H1 (cell line): ENCODE measurements around the gene ACTN4.

Experiments
- JUN ChIP-seq: IDR thresholded peaks from 2 replicates; pipeline ENCODE4 v1.6.1; 2011; ENCODE audit warnings: low read depth, mild to moderate bottlenecking, improper control_type of control experiment, low read length
- TF ChIP-seq, protein P1 (sequence below), 3 experiments: IDR thresholded peaks; 1 replicate in 2 of 3; 2 replicates in 1 of 3; pipeline versions ENCODE4 v1.5.1 to v1.6.1; 2011; ENCODE audit warnings: low read length in 3 of 3, mild to moderate bottlenecking in 3 of 3, inconsistent platforms in 2 of 3, low read depth in 1 of 3, moderate library complexity in 1 of 3; ENCODE audit not compliant: insufficient read depth in 1 of 3; ENCODE audit errors: control extremely low read depth in 1 of 3

DNA sequence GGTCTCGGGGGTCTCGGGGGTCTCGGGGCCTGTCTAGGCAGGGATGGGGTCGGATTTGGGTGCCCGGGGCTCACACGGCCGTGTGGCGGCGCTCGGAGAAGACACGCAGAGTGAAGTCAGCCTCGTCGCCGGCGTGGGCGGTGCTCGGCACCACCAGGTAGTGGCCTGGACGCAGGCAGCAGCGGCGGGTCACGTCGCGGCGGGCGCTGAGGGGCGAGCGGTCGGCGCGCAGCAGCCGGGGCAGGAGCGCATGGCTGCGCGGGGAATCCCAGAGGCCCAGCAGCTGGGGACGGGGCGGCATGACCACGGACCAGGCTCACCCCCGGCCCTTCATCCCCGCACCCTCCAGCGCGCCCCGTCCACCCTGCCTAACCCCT lies 88.6 kb downstream of the ACTN4 start:
- TF ChIP-seq, protein P1, sequence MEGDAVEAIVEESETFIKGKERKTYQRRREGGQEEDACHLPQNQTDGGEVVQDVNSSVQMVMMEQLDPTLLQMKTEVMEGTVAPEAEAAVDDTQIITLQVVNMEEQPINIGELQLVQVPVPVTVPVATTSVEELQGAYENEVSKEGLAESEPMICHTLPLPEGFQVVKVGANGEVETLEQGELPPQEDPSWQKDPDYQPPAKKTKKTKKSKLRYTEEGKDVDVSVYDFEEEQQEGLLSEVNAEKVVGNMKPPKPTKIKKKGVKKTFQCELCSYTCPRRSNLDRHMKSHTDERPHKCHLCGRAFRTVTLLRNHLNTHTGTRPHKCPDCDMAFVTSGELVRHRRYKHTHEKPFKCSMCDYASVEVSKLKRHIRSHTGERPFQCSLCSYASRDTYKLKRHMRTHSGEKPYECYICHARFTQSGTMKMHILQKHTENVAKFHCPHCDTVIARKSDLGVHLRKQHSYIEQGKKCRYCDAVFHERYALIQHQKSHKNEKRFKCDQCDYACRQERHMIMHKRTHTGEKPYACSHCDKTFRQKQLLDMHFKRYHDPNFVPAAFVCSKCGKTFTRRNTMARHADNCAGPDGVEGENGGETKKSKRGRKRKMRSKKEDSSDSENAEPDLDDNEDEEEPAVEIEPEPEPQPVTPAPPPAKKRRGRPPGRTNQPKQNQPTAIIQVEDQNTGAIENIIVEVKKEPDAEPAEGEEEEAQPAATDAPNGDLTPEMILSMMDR (IDR thresholded peaks at IDR 0.05; ENCODE audit: control extremely low read depth in 1 of 3, insufficient read depth in 1 of 3, low read depth in 1 of 3, low read length in 3 of 3), result no peak
- TF ChIP-seq JUN, result no peak
